WTC11 (cell line): ENCODE data around the gene GNAO1. TPM values are rescaled to one million over a fixed set of nuclear protein-coding genes. Genes with fewer than 3 reads are reported as not detected.

ENCODE experiments used
- ATAC-seq: fragments of 200-7000 bp; cut with Tn5 transposase; 2 replicates; pipeline ENCODE4 v1.10.0; 2021; ENCODE audit warnings: mild to moderate bottlenecking, moderate library complexity
- CTCF ChIA-PET: fragments of 300-600 bp; sonication (Branson Sonifier 250); formaldehyde crosslinking; loops from one replicate; lab custom pipeline; 2021; ENCODE audit warnings: antibody characterized with exemption; lab: Charles Lee
- POLR2A ChIA-PET: fragments of 350-600 bp; sonication (Branson Sonifier 250); formaldehyde crosslinking; loops from one replicate; lab custom pipeline; 2021; ENCODE audit warnings: antibody characterized with exemption; lab: Charles Lee
- DNase-seq: peaks from one replicate; pipeline ENCODE4 v3.0.0; 2021; ENCODE audit warnings: low spot score
- H3K27ac Mint-ChIP-seq: 2 replicates; pipeline ENCODE4 v1.8.0; 2021; ENCODE audit warnings: mixed read lengths
- H3K27me3 Mint-ChIP-seq: 2 replicates; pipeline ENCODE4 v1.8.0; 2021; ENCODE audit warnings: low read depth, mild to moderate bottlenecking, moderate library complexity, mixed read lengths
- H3K36me3 Mint-ChIP-seq: 2 replicates; pipeline ENCODE4 v1.8.0; 2021; ENCODE audit warnings: mixed read lengths
- H3K4me1 Mint-ChIP-seq: 2 replicates; pipeline ENCODE4 v1.8.0; 2022; ENCODE audit warnings: mixed read lengths
- H3K4me3 Mint-ChIP-seq: 2 replicates; pipeline ENCODE4 v1.8.0; 2021; ENCODE audit warnings: mild to moderate bottlenecking, moderate library complexity, mixed read lengths
- H3K9me3 Mint-ChIP-seq: 2 replicates; pipeline ENCODE4 v1.8.0; 2021; ENCODE audit warnings: mixed read lengths
- FOXP1 ChIP-seq: sonication (generic); formaldehyde crosslinking; IDR thresholded peaks from 2 replicates; pipeline ENCODE4 v1.8.0; 2022; ENCODE audit warnings: missing genetic modification reagents, mild to moderate bottlenecking, moderate library complexity, borderline replicate concordance
- GTF2I ChIP-seq: fragments of 250-450 bp; sonication (Bioruptor Pico); conservative IDR thresholded peaks from 2 replicates; pipeline ENCODE4 v1.4.0; 2021; ENCODE audit warnings: mild to moderate bottlenecking
- MYBL2 ChIP-seq: sonication (generic); formaldehyde crosslinking; IDR thresholded peaks from 2 replicates; pipeline ENCODE4 v1.8.1; 2023; ENCODE audit warnings: mild to moderate bottlenecking, moderate library complexity, missing genetic modification reagents
- NFE2L1 ChIP-seq: sonication (generic); formaldehyde crosslinking; IDR thresholded peaks from 2 replicates; pipeline ENCODE4 v1.8.1; 2023; ENCODE audit warnings: missing genetic modification reagents
- NR2C2 ChIP-seq: sonication (generic); formaldehyde crosslinking; IDR thresholded peaks from 2 replicates; pipeline ENCODE4 v1.8.0; 2022; ENCODE audit warnings: mild to moderate bottlenecking, missing genetic modification reagents
- ZNF138 ChIP-seq: sonication (generic); formaldehyde crosslinking; conservative IDR thresholded peaks from 2 replicates; pipeline ENCODE4 v1.8.1; 2022; ENCODE audit warnings: mild to moderate bottlenecking, moderate library complexity, missing genetic modification reagents
- ZNF219 ChIP-seq: sonication (generic); formaldehyde crosslinking; IDR thresholded peaks from 2 replicates; pipeline ENCODE4 v1.8.0; 2023; ENCODE audit warnings: missing genetic modification reagents, mild to moderate bottlenecking, borderline replicate concordance
- ZNF317 ChIP-seq: sonication (generic); formaldehyde crosslinking; IDR thresholded peaks from 2 replicates; pipeline ENCODE4 v1.8.1; 2023; ENCODE audit warnings: low read depth, mild to moderate bottlenecking, moderate library complexity, missing genetic modification reagents, borderline replicate concordance
- total RNA-seq: library from RNA; stranded (reverse); gene quantifications from 3 replicates; pipeline ENCODE4 v1.2.3, GENCODE V29; 2021
- TF ChIP-seq, protein P1 (sequence below): sonication (generic); formaldehyde crosslinking; IDR thresholded peaks from 2 replicates; pipeline ENCODE4 v1.8.1; 2022; ENCODE audit warnings: missing genetic modification reagents, borderline replicate concordance
- TF ChIP-seq, protein P2 (sequence below): sonication (generic); formaldehyde crosslinking; IDR thresholded peaks from 2 replicates; pipeline ENCODE4 v1.8.1; 2023; ENCODE audit warnings: mild to moderate bottlenecking, moderate library complexity, missing genetic modification reagents
- TF ChIP-seq, protein P3 (sequence below): sonication (generic); formaldehyde crosslinking; IDR thresholded peaks from 2 replicates; pipeline ENCODE4 v1.8.1; 2023; ENCODE audit warnings: mild to moderate bottlenecking, missing genetic modification reagents, borderline replicate concordance
- TF ChIP-seq, protein P4 (sequence below): fragments of 250-450 bp; sonication (Bioruptor Pico); IDR thresholded peaks from 2 replicates; pipeline ENCODE4 v1.9.0; 2021; ENCODE audit warnings: moderate library complexity, mild to moderate bottlenecking, inconsistent platforms, borderline replicate concordance
- TF ChIP-seq, protein P5 (sequence below): sonication (generic); formaldehyde crosslinking; IDR thresholded peaks from 2 replicates; pipeline ENCODE4 v1.8.1; 2022; ENCODE audit warnings: low read depth, missing genetic modification reagents, borderline replicate concordance
- TF ChIP-seq, protein P6 (sequence below): sonication (generic); formaldehyde crosslinking; IDR thresholded peaks from 2 replicates; pipeline ENCODE4 v1.8.0; 2022; ENCODE audit warnings: mild to moderate bottlenecking, missing genetic modification reagents
- TF ChIP-seq, protein P7 (sequence below): sonication (generic); formaldehyde crosslinking; IDR thresholded peaks from 2 replicates; pipeline ENCODE4 v1.8.0; 2022; ENCODE audit warnings: missing genetic modification reagents
- TF ChIP-seq, protein P8 (sequence below): sonication (generic); formaldehyde crosslinking; IDR thresholded peaks from 2 replicates; pipeline ENCODE4 v1.8.0; 2022; ENCODE audit warnings: mild to moderate bottlenecking, missing genetic modification reagents
- TF ChIP-seq, protein P9 (sequence below): sonication (generic); formaldehyde crosslinking; IDR thresholded peaks from 2 replicates; pipeline ENCODE4 v1.8.1; 2023; ENCODE audit warnings: mild to moderate bottlenecking, missing genetic modification reagents

Gene GNAO1
- total RNA-seq, 1 experiment from 2014 or later, result 30.6 TPM

DNA sequence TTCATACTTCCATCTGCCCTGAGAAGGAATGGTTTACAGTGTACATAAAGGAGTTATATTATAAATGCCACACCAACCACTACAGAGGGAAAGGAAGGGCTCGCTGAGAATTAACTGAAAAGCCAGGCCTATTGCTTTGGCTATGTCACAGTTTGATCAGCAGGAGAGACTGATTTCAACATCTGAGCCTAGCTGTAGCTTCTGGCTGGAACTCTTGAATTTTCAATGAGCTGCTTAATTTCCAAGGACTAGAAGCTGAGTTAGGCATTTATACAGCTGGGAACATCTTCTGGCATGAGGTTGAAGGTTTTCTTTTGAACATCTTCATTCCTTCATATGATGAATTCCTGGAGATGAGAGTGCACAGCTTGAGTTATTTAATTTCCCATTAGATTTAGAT, 47.6 kb upstream of the GNAO1 start (continued):
- TF ChIP-seq, protein P1, sequence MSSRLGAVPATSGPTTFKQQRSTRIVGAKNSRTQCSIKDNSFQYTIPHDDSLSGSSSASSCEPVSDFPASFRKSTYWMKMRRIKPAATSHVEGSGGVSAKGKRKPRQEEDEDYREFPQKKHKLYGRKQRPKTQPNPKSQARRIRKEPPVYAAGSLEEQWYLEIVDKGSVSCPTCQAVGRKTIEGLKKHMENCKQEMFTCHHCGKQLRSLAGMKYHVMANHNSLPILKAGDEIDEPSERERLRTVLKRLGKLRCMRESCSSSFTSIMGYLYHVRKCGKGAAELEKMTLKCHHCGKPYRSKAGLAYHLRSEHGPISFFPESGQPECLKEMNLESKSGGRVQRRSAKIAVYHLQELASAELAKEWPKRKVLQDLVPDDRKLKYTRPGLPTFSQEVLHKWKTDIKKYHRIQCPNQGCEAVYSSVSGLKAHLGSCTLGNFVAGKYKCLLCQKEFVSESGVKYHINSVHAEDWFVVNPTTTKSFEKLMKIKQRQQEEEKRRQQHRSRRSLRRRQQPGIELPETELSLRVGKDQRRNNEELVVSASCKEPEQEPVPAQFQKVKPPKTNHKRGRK (CRISPR knock-in tag), result no peak
- no peak for TF ChIP-seq ZNF317 (CRISPR knock-in tag)
- TF ChIP-seq NFE2L1 (CRISPR knock-in tag), result no peak
- no peak for TF ChIP-seq ZNF138 (CRISPR knock-in tag)
- no peak for TF ChIP-seq FOXP1 (CRISPR knock-in tag)

DNA sequence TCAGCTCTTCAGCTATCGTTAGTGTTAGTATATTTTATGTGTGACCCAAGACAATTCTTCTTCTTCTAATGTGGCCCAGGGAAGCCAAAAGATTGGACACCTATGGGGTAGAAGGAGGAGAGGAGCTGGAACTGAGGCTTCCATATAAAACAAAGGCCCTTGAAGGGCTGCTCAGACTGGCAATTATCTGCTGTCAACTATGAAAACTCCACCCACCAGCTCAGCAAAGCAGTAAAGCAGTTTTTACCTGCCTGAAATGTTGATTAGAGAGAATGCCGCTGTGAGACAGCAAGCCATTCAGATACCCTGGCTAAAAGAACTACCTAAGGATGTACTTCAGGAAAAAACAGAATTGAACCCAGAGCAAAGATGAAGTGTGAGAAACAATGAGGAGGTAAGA, 45.9 kb upstream of the GNAO1 start:
- Mint-ChIP-seq H3K9me3 (peaks cover 4% of the 10 kb centered on the region; the same call in 1 of the 2 replicates), H3K27me3 (no peaks in the 10 kb centered on the region), H3K27ac (no peak overlapping the region), H3K4me3 (no peak overlapping the region), H3K36me3 (no peaks in the 10 kb centered on the region), H3K4me1 (peaks cover 10% of the 10 kb centered on the region)
- ChIA-PET CTCF (interaction anchor here (1.0 to 1.1 kb wide), 2 partner anchors 202 to 211 kb away, joined by 3 to 4 read pairs; no protein-coding TSS in a partner anchor), POLR2A (no interaction called here)
- peak; percentile 12 for DNase-seq
- peak; percentile 89 for ATAC-seq
- TF ChIP-seq, protein P2, sequence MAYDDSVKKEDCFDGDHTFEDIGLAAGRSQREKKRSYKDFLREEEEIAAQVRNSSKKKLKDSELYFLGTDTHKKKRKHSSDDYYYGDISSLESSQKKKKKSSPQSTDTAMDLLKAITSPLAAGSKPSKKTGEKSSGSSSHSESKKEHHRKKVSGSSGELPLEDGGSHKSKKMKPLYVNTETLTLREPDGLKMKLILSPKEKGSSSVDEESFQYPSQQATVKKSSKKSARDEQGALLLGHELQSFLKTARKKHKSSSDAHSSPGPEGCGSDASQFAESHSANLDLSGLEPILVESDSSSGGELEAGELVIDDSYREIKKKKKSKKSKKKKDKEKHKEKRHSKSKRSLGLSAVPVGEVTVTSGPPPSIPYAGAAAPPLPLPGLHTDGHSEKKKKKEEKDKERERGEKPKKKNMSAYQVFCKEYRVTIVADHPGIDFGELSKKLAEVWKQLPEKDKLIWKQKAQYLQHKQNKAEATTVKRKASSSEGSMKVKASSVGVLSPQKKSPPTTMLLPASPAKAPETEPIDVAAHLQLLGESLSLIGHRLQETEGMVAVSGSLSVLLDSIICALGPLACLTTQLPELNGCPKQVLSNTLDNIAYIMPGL, result no peak
- TF ChIP-seq GTF2I, result no peak
- TF ChIP-seq, protein P3, sequence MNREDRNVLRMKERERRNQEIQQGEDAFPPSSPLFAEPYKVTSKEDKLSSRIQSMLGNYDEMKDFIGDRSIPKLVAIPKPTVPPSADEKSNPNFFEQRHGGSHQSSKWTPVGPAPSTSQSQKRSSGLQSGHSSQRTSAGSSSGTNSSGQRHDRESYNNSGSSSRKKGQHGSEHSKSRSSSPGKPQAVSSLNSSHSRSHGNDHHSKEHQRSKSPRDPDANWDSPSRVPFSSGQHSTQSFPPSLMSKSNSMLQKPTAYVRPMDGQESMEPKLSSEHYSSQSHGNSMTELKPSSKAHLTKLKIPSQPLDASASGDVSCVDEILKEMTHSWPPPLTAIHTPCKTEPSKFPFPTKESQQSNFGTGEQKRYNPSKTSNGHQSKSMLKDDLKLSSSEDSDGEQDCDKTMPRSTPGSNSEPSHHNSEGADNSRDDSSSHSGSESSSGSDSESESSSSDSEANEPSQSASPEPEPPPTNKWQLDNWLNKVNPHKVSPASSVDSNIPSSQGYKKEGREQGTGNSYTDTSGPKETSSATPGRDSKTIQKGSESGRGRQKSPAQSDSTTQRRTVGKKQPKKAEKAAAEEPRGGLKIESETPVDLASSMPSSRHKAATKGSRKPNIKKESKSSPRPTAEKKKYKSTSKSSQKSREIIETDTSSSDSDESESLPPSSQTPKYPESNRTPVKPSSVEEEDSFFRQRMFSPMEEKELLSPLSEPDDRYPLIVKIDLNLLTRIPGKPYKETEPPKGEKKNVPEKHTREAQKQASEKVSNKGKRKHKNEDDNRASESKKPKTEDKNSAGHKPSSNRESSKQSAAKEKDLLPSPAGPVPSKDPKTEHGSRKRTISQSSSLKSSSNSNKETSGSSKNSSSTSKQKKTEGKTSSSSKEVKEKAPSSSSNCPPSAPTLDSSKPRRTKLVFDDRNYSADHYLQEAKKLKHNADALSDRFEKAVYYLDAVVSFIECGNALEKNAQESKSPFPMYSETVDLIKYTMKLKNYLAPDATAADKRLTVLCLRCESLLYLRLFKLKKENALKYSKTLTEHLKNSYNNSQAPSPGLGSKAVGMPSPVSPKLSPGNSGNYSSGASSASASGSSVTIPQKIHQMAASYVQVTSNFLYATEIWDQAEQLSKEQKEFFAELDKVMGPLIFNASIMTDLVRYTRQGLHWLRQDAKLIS (CRISPR knock-in tag), result no peak
- TF ChIP-seq, protein P4, sequence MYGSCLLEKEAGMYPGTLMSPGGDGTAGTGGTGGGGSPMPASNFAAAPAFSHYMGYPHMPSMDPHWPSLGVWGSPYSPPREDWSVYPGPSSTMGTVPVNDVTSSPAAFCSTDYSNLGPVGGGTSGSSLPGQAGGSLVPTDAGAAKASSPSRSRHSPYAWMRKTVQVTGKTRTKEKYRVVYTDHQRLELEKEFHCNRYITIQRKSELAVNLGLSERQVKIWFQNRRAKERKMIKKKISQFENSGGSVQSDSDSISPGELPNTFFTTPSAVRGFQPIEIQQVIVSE (CRISPR knock-in tag), result no peak
- no peak for TF ChIP-seq NR2C2 (CRISPR knock-in tag)
- TF ChIP-seq, protein P5, sequence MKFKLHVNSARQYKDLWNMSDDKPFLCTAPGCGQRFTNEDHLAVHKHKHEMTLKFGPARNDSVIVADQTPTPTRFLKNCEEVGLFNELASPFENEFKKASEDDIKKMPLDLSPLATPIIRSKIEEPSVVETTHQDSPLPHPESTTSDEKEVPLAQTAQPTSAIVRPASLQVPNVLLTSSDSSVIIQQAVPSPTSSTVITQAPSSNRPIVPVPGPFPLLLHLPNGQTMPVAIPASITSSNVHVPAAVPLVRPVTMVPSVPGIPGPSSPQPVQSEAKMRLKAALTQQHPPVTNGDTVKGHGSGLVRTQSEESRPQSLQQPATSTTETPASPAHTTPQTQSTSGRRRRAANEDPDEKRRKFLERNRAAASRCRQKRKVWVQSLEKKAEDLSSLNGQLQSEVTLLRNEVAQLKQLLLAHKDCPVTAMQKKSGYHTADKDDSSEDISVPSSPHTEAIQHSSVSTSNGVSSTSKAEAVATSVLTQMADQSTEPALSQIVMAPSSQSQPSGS (CRISPR knock-in tag), result no peak
- no peak for TF ChIP-seq ZNF219 (CRISPR knock-in tag)
- no peak for TF ChIP-seq MYBL2 (CRISPR knock-in tag)
- TF ChIP-seq, protein P6, sequence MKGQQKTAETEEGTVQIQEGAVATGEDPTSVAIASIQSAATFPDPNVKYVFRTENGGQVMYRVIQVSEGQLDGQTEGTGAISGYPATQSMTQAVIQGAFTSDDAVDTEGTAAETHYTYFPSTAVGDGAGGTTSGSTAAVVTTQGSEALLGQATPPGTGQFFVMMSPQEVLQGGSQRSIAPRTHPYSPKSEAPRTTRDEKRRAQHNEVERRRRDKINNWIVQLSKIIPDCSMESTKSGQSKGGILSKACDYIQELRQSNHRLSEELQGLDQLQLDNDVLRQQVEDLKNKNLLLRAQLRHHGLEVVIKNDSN (CRISPR knock-in tag), result no peak
- TF ChIP-seq, protein P7, sequence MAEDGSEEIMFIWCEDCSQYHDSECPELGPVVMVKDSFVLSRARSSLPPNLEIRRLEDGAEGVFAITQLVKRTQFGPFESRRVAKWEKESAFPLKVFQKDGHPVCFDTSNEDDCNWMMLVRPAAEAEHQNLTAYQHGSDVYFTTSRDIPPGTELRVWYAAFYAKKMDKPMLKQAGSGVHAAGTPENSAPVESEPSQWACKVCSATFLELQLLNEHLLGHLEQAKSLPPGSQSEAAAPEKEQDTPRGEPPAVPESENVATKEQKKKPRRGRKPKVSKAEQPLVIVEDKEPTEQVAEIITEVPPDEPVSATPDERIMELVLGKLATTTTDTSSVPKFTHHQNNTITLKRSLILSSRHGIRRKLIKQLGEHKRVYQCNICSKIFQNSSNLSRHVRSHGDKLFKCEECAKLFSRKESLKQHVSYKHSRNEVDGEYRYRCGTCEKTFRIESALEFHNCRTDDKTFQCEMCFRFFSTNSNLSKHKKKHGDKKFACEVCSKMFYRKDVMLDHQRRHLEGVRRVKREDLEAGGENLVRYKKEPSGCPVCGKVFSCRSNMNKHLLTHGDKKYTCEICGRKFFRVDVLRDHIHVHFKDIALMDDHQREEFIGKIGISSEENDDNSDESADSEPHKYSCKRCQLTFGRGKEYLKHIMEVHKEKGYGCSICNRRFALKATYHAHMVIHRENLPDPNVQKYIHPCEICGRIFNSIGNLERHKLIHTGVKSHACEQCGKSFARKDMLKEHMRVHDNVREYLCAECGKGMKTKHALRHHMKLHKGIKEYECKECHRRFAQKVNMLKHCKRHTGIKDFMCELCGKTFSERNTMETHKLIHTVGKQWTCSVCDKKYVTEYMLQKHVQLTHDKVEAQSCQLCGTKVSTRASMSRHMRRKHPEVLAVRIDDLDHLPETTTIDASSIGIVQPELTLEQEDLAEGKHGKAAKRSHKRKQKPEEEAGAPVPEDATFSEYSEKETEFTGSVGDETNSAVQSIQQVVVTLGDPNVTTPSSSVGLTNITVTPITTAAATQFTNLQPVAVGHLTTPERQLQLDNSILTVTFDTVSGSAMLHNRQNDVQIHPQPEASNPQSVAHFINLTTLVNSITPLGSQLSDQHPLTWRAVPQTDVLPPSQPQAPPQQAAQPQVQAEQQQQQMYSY (CRISPR knock-in tag), result no peak
- TF ChIP-seq, protein P8, sequence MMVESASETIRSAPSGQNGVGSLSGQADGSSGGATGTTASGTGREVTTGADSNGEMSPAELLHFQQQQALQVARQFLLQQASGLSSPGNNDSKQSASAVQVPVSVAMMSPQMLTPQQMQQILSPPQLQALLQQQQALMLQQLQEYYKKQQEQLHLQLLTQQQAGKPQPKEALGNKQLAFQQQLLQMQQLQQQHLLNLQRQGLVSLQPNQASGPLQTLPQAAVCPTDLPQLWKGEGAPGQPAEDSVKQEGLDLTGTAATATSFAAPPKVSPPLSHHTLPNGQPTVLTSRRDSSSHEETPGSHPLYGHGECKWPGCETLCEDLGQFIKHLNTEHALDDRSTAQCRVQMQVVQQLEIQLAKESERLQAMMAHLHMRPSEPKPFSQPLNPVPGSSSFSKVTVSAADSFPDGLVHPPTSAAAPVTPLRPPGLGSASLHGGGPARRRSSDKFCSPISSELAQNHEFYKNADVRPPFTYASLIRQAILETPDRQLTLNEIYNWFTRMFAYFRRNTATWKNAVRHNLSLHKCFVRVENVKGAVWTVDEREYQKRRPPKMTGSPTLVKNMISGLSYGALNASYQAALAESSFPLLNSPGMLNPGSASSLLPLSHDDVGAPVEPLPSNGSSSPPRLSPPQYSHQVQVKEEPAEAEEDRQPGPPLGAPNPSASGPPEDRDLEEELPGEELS (CRISPR knock-in tag), result no peak
- TF ChIP-seq, protein P9, sequence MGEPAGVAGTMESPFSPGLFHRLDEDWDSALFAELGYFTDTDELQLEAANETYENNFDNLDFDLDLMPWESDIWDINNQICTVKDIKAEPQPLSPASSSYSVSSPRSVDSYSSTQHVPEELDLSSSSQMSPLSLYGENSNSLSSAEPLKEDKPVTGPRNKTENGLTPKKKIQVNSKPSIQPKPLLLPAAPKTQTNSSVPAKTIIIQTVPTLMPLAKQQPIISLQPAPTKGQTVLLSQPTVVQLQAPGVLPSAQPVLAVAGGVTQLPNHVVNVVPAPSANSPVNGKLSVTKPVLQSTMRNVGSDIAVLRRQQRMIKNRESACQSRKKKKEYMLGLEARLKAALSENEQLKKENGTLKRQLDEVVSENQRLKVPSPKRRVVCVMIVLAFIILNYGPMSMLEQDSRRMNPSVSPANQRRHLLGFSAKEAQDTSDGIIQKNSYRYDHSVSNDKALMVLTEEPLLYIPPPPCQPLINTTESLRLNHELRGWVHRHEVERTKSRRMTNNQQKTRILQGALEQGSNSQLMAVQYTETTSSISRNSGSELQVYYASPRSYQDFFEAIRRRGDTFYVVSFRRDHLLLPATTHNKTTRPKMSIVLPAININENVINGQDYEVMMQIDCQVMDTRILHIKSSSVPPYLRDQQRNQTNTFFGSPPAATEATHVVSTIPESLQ (CRISPR knock-in tag), result no peak
